CD8-positive, alpha-beta memory T cell (primary cell): ENCODE results near the gene DNER. TPM values are rescaled to one million over a fixed set of nuclear protein-coding genes. Genes with fewer than 3 reads are reported as not detected.

Source experiments
- CTCF ChIA-PET: fragments of 350-600 bp; sonication (Branson Sonifier 250); formaldehyde crosslinking; loops from one replicate; lab custom pipeline; 2021; ENCODE audit warnings: antibody characterized with exemption; lab: Charles Lee
- POLR2A ChIA-PET: fragments of 350-600 bp; sonication (Branson Sonifier 250); formaldehyde crosslinking; loops from one replicate; lab custom pipeline; 2021; ENCODE audit warnings: antibody characterized with exemption; lab: Charles Lee
- DNase-seq, 5 donors: peaks; one replicate each; pipeline versions ENCODE4 v3.0.0 to v3.0.0-alpha.2; 2020 to 2022; ENCODE audit warnings: mixed read lengths in 1 of 5
- H3K27ac ChIP-seq: one replicate; pipeline ENCODE4 v1.7.0; 2013; ENCODE audit warnings: low read depth, mild to moderate bottlenecking, low read length, moderate library complexity
- H3K27me3 ChIP-seq: 2 replicates; pipeline ENCODE4 v1.7.0; 2013; ENCODE audit warnings: low read length, mild to moderate bottlenecking; ENCODE audit not compliant: insufficient read depth, poor library complexity, severe bottlenecking
- H3K36me3 ChIP-seq: 2 replicates; pipeline ENCODE4 v1.7.0; 2013; ENCODE audit warnings: mild to moderate bottlenecking, low read length, moderate library complexity; ENCODE audit not compliant: insufficient read depth
- H3K4me1 ChIP-seq: 2 replicates; pipeline ENCODE4 v1.7.0; 2013; ENCODE audit warnings: mild to moderate bottlenecking, low read length, moderate library complexity; ENCODE audit not compliant: insufficient read depth
- H3K4me3 ChIP-seq: 2 replicates; pipeline ENCODE4 v1.7.0; 2013; ENCODE audit warnings: mild to moderate bottlenecking, low read length
- H3K9me3 ChIP-seq: 2 replicates; pipeline ENCODE4 v1.7.0; 2013; ENCODE audit warnings: mild to moderate bottlenecking, low read length
- H3K27ac Mint-ChIP-seq, 8 donors: one replicate each; pipeline ENCODE4 v1.8.0; 2020 to 2021; ENCODE audit warnings: mixed read lengths in 8 of 8, mild to moderate bottlenecking in 6 of 8, inconsistent platforms in 3 of 8, moderate library complexity in 3 of 8
- H3K27me3 Mint-ChIP-seq, 2 donors: one replicate each; pipeline ENCODE4 v1.8.0; 2020 to 2021; ENCODE audit warnings: mixed read lengths in 2 of 2, mild to moderate bottlenecking in 1 of 2, moderate library complexity in 1 of 2
- H3K36me3 Mint-ChIP-seq, 3 donors: one replicate each; pipeline ENCODE4 v1.8.0; 2020 to 2021; ENCODE audit warnings: mixed read lengths in 3 of 3, inconsistent platforms in 1 of 3, mild to moderate bottlenecking in 1 of 3
- H3K4me1 Mint-ChIP-seq, 3 donors: one replicate each; pipeline ENCODE4 v1.8.0; 2020 to 2021; ENCODE audit warnings: mixed read lengths in 3 of 3, inconsistent platforms in 1 of 3, mild to moderate bottlenecking in 1 of 3
- H3K4me3 Mint-ChIP-seq, 7 donors: one replicate each; pipeline ENCODE4 v1.8.0; 2020 to 2021; ENCODE audit warnings: mixed read lengths in 7 of 7, mild to moderate bottlenecking in 6 of 7, moderate library complexity in 4 of 7, inconsistent platforms in 2 of 7
- H3K9me3 Mint-ChIP-seq, 5 donors: one replicate each; pipeline ENCODE4 v1.8.0; 2020 to 2022; ENCODE audit warnings: mixed read lengths in 5 of 5, mild to moderate bottlenecking in 3 of 5, moderate library complexity in 2 of 5, inconsistent platforms in 1 of 5
- polyA plus RNA-seq: library from polyadenylated mRNA; unstranded; fragments of 300-500 nt; fragmentation: Illumina TruSeq; gene quantifications from one replicate; pipeline ENCODE4 v1.2.3, GENCODE V29; 2021
- total RNA-seq, 2 experiments: library from RNA; stranded (reverse); gene quantifications; one replicate each; pipeline ENCODE4 v1.2.3, GENCODE V29; 2021

The DNER gene
- total and polyA plus RNA-seq, 3 experiments from 2014 or later = not detected

GRCh38 chr2:229454934-229455631 lies 259.3 kb downstream of the DNER start:
- Mint-ChIP-seq H3K9me3 (peaks cover 0 to 4% (median 0%) of the 10 kb centered on the region in 5 donors), H3K27ac (no peak overlapping the region), H3K36me3 (no peaks in the 10 kb centered on the region), H3K4me3 (no peak overlapping the region), H3K4me1 (no peaks in the 10 kb centered on the region), H3K27me3 (peaks cover 2 to 21% of the 10 kb centered on the region in 2 donors)
- H3K36me3 ChIP-seq = no peaks in the 10 kb centered on the region
- H3K27ac ChIP-seq = no peak overlapping the region
- no peak overlapping the region for H3K4me3 ChIP-seq
- H3K4me1 ChIP-seq = no peaks in the 10 kb centered on the region
- no peaks in the 10 kb centered on the region for H3K27me3 ChIP-seq
- ChIA-PET POLR2A (no interaction called here), CTCF (no interaction called here)
- no peaks in the 10 kb centered on the region for H3K9me3 ChIP-seq
- no peak for DNase-seq

- Histone ChIP-seq H3K4me1 (no peaks in the 10 kb centered on the region), H3K4me3 (no peak overlapping the region), H3K27me3 (no peaks in the 10 kb centered on the region), H3K9me3 (no peaks in the 10 kb centered on the region), H3K36me3 (no peaks in the 10 kb centered on the region), H3K27ac (no peak overlapping the region)
- POLR2A ChIA-PET = no interaction called here
- no peaks in the 10 kb centered on the region for H3K4me1 Mint-ChIP-seq
- no peaks in the 10 kb centered on the region for H3K36me3 Mint-ChIP-seq
- DNase-seq = no peak
- H3K4me3 Mint-ChIP-seq = no peak overlapping the region
- peaks cover 2 to 21% of the 10 kb centered on the region in 2 donors for H3K27me3 Mint-ChIP-seq
- peaks cover 0 to 4% (median 2%) of the 10 kb centered on the region in 5 donors for H3K9me3 Mint-ChIP-seq
- CTCF ChIA-PET = no interaction called here
- no peak overlapping the region for H3K27ac Mint-ChIP-seq
Measured at GRCh38 chr2:229453230-229453629, 261.1 kb downstream of the DNER start.

- Mint-ChIP-seq H3K36me3 (no peaks in the 10 kb centered on the region), H3K4me3 (no peak overlapping the region), H3K27me3 (peaks cover 2 to 21% of the 10 kb centered on the region in 2 donors), H3K9me3 (peaks cover 0 to 4% (median 2%) of the 10 kb centered on the region in 5 donors), H3K27ac (no peak overlapping the region), H3K4me1 (no peaks in the 10 kb centered on the region)
- H3K27me3 ChIP-seq = no peaks in the 10 kb centered on the region
- no peaks in the 10 kb centered on the region for H3K9me3 ChIP-seq
- ChIA-PET POLR2A (no interaction called here), CTCF (no interaction called here)
- no peaks in the 10 kb centered on the region for H3K36me3 ChIP-seq
- no peaks in the 10 kb centered on the region for H3K4me1 ChIP-seq
- no peak overlapping the region for H3K27ac ChIP-seq
- no peak for DNase-seq
- H3K4me3 ChIP-seq = no peak overlapping the region
Measured at GRCh38 chr2:229451852-229452251, 262.5 kb downstream of the DNER start.

- no peak overlapping the region for H3K27ac ChIP-seq
- H3K36me3 ChIP-seq = no peaks in the 10 kb centered on the region
- H3K27me3 Mint-ChIP-seq = peaks cover 2 to 4% of the 10 kb centered on the region in 2 donors
- DNase-seq = no peak
- H3K4me1 Mint-ChIP-seq = no peaks in the 10 kb centered on the region
- no peaks in the 10 kb centered on the region for H3K36me3 Mint-ChIP-seq
- no peaks in the 10 kb centered on the region for H3K9me3 ChIP-seq
- peaks cover 0 to 2% (median 0%) of the 10 kb centered on the region in 5 donors for H3K9me3 Mint-ChIP-seq
- H3K4me3 Mint-ChIP-seq = no peak overlapping the region
- H3K4me3 ChIP-seq = no peak overlapping the region
- H3K27me3 ChIP-seq = no peaks in the 10 kb centered on the region
- CTCF ChIA-PET = no interaction called here
- POLR2A ChIA-PET = no interaction called here
- no peaks in the 10 kb centered on the region for H3K4me1 ChIP-seq
- H3K27ac Mint-ChIP-seq = no peak overlapping the region
Measured at GRCh38 chr2:229447227-229447626, 267.1 kb downstream of the DNER start.

- H3K27me3 Mint-ChIP-seq = peaks cover 2 to 9% of the 10 kb centered on the region in 2 donors
- ChIA-PET CTCF (no interaction called here), POLR2A (no interaction called here)
Measured at GRCh38 chr2:229446350-229446749, 268.0 kb downstream of the DNER start.

GRCh38 chr2:229445501-229446211 lies 268.7 kb downstream of the DNER start:
- no peak overlapping the region for H3K4me3 Mint-ChIP-seq
- POLR2A ChIA-PET = no interaction called here
- Histone ChIP-seq H3K27ac (no peak overlapping the region), H3K4me1 (no peaks in the 10 kb centered on the region), H3K36me3 (no peaks in the 10 kb centered on the region), H3K27me3 (no peaks in the 10 kb centered on the region), H3K4me3 (no peak overlapping the region), H3K9me3 (no peaks in the 10 kb centered on the region)
- peaks cover 0 to 9% (median 0%) of the 10 kb centered on the region in 5 donors for H3K9me3 Mint-ChIP-seq
- no peaks in the 10 kb centered on the region for H3K36me3 Mint-ChIP-seq
- CTCF ChIA-PET = no interaction called here
- no peak overlapping the region for H3K27ac Mint-ChIP-seq
- DNase-seq = no peak
- peaks cover 2 to 9% of the 10 kb centered on the region in 2 donors for H3K27me3 Mint-ChIP-seq
- no peaks in the 10 kb centered on the region for H3K4me1 Mint-ChIP-seq

More at GRCh38 chr2:229446350-229446749, 268.0 kb downstream of the DNER start:
- no peak for DNase-seq
- Histone ChIP-seq H3K9me3 (no peaks in the 10 kb centered on the region), H3K4me3 (no peak overlapping the region), H3K36me3 (no peaks in the 10 kb centered on the region), H3K27me3 (no peaks in the 10 kb centered on the region), H3K27ac (no peak overlapping the region), H3K4me1 (no peaks in the 10 kb centered on the region)
- H3K4me1 Mint-ChIP-seq = no peaks in the 10 kb centered on the region
- H3K9me3 Mint-ChIP-seq = peaks cover 0 to 4% (median 0%) of the 10 kb centered on the region in 5 donors
- no peaks in the 10 kb centered on the region for H3K36me3 Mint-ChIP-seq
- H3K27ac Mint-ChIP-seq = no peak overlapping the region
- H3K4me3 Mint-ChIP-seq = no peak overlapping the region

GRCh38 chr2:229445019-229445418 lies 269.3 kb downstream of the DNER start:
- ChIA-PET POLR2A (no interaction called here), CTCF (no interaction called here)
- H3K4me1 ChIP-seq = no peaks in the 10 kb centered on the region
- H3K9me3 Mint-ChIP-seq = peaks cover 0 to 9% (median 0%) of the 10 kb centered on the region in 5 donors
- H3K4me3 Mint-ChIP-seq = no peak overlapping the region
- H3K9me3 ChIP-seq = no peaks in the 10 kb centered on the region
- no peak overlapping the region for H3K27ac Mint-ChIP-seq
- no peaks in the 10 kb centered on the region for H3K4me1 Mint-ChIP-seq
- DNase-seq = no peak
- H3K27ac ChIP-seq = no peak overlapping the region
- no peaks in the 10 kb centered on the region for H3K36me3 ChIP-seq
- H3K36me3 Mint-ChIP-seq = no peaks in the 10 kb centered on the region
- H3K4me3 ChIP-seq = no peak overlapping the region
- H3K27me3 Mint-ChIP-seq = peaks cover 2 to 9% of the 10 kb centered on the region in 2 donors
- H3K27me3 ChIP-seq = no peaks in the 10 kb centered on the region

GRCh38 chr2:229443546-229444268 lies 270.6 kb downstream of the DNER start:
- Mint-ChIP-seq H3K4me3 (no peak overlapping the region), H3K36me3 (no peaks in the 10 kb centered on the region), H3K27ac (no peak overlapping the region), H3K27me3 (peaks cover 2 to 9% of the 10 kb centered on the region in 2 donors), H3K4me1 (no peaks in the 10 kb centered on the region), H3K9me3 (peaks cover 0 to 7% (median 0%) of the 10 kb centered on the region in 5 donors)
- POLR2A ChIA-PET = no interaction called here
- no peaks in the 10 kb centered on the region for H3K4me1 ChIP-seq
- no peaks in the 10 kb centered on the region for H3K9me3 ChIP-seq
- no peak overlapping the region for H3K4me3 ChIP-seq
- DNase-seq = no peak
- CTCF ChIA-PET = no interaction called here
- no peak overlapping the region for H3K27ac ChIP-seq
- H3K27me3 ChIP-seq = no peaks in the 10 kb centered on the region
- H3K36me3 ChIP-seq = no peaks in the 10 kb centered on the region
